Endothelial cell of umbilical vein (primary cell): ENCODE measurements around the gene MFSD6L. TPM values are rescaled to one million over a fixed set of nuclear protein-coding genes. Genes with fewer than 3 reads are reported as not detected.

Experiments used
- BruUV-seq: library from RNA; stranded (reverse); fragments of 400-500 nt; replicated peaks from 2 replicates; lab custom pipeline; 2021; lab: Mats Ljungman, UMichigan
- CTCF ChIA-PET: fragments of 300-600, 350-600 bp; sonication (Branson Sonifier 250); formaldehyde crosslinking; loops from one replicate; lab custom pipeline; 2021; ENCODE audit warnings: antibody characterized with exemption, inconsistent platforms; lab: Charles Lee
- POLR2A ChIA-PET: fragments of 300-600, 350-600 bp; sonication (Branson Sonifier 250); formaldehyde crosslinking; loops from one replicate; lab custom pipeline; 2021; ENCODE audit warnings: antibody characterized with exemption, inconsistent platforms; lab: Charles Lee
- DNase-seq: peaks from one replicate; pipeline ENCODE4 v3.0.0-alpha.2; 2011; ENCODE audit warnings: low read depth, low spot score
- FAIRE-seq: peaks from 2 replicates; lab custom pipeline; 2011; peaks lifted over from hg19 to GRCh38; lab: Jason Lieb, UNC
- H2AFZ ChIP-seq: 2 replicates; pipeline ENCODE4 v1.6.0; 2012; ENCODE audit warnings: low read depth, low read length, control low read depth, inconsistent platforms
- H3K27ac ChIP-seq: 2 replicates; pipeline ENCODE4 v1.5.1; 2011; ENCODE audit warnings: low read depth, mild to moderate bottlenecking, control low read depth, low read length, moderate library complexity; ENCODE audit not compliant: insufficient read depth
- H3K27me3 ChIP-seq, 2 experiments: 2 replicates each; pipeline versions ENCODE4 v1.6.0 to v1.6.1; 2011; ENCODE audit warnings: low read length in 2 of 2, mixed read lengths in 1 of 2; ENCODE audit not compliant: control insufficient read depth in 2 of 2, insufficient read depth in 2 of 2
- H3K36me3 ChIP-seq, 2 experiments: 2 replicates in 1 of 2; 3 replicates in 1 of 2; pipeline ENCODE4 v1.5.1; 2011; ENCODE audit warnings: low read length in 2 of 2, mild to moderate bottlenecking in 1 of 2, moderate library complexity in 1 of 2; ENCODE audit not compliant: control insufficient read depth in 2 of 2, insufficient read depth in 2 of 2; ENCODE audit errors: extremely low read depth in 1 of 2
- H3K4me1 ChIP-seq: 3 replicates; pipeline ENCODE4 v1.5.1; 2011; ENCODE audit warnings: mild to moderate bottlenecking, low read length; ENCODE audit not compliant: control insufficient read depth, insufficient read depth; ENCODE audit errors: extremely low read depth
- H3K4me2 ChIP-seq: 2 replicates; pipeline ENCODE4 v1.6.1; 2011; ENCODE audit warnings: low read length, control low read depth, mixed read lengths; ENCODE audit not compliant: insufficient read depth
- H3K4me3 ChIP-seq, 3 experiments: fragments of 200-600 bp in 1 of 3; sonication (generic), shearing (Covaris generic) in 1 of 3; replicated peaks in 1 of 3; 2 replicates each; pipeline ENCODE4 v1.5.1; 2011 to 2016; ENCODE audit warnings: control low read depth in 3 of 3, low read length in 3 of 3, mild to moderate bottlenecking in 2 of 3, inconsistent platforms in 1 of 3, low read depth in 1 of 3, moderate library complexity in 1 of 3; ENCODE audit not compliant: insufficient read depth in 1 of 3
- H3K79me2 ChIP-seq: 2 replicates; pipeline ENCODE4 v1.6.0; 2012; ENCODE audit warnings: low read length, inconsistent platforms; ENCODE audit not compliant: control insufficient read depth, insufficient read depth
- H3K9ac ChIP-seq: replicated peaks from 2 replicates; pipeline ENCODE3; 2011; ENCODE audit warnings: low read length, control low read depth; ENCODE audit not compliant: insufficient read depth; ENCODE audit errors: extremely low read depth
- H3K9me1 ChIP-seq: replicated peaks from 3 replicates; pipeline ENCODE4 v1.6.0; 2011; ENCODE audit warnings: mild to moderate bottlenecking, low read length; ENCODE audit not compliant: control insufficient read depth, insufficient read depth; ENCODE audit errors: extremely low read depth
- H3K9me3 ChIP-seq: replicated peaks from 2 replicates; pipeline ENCODE4 v1.5.1; 2012; ENCODE audit warnings: low read length, inconsistent platforms; ENCODE audit not compliant: control insufficient read depth, insufficient read depth
- H4K20me1 ChIP-seq: replicated peaks from 2 replicates; pipeline ENCODE3; 2011; ENCODE audit warnings: mild to moderate bottlenecking, low read length; ENCODE audit not compliant: control insufficient read depth, insufficient read depth; ENCODE audit errors: extremely low read depth
- CTCF ChIP-seq, 2 donors: IDR thresholded peaks; 1 replicate in 1 of 2; 2 replicates in 1 of 2; pipeline ENCODE4 v1.5.1; 2011; ENCODE audit warnings: low read length in 2 of 2, mild to moderate bottlenecking in 2 of 2, moderate library complexity in 2 of 2, control low read depth in 1 of 2, inconsistent platforms in 1 of 2, low read depth in 1 of 2; ENCODE audit not compliant: insufficient read depth in 1 of 2; ENCODE audit errors: extremely low read depth in 1 of 2
- EZH2 ChIP-seq: IDR thresholded peaks from 2 replicates; pipeline ENCODE4 v1.6.1; 2012; ENCODE audit warnings: borderline replicate concordance, low read depth, mild to moderate bottlenecking, moderate library complexity, low read length, inconsistent platforms; ENCODE audit not compliant: severe bottlenecking
- FOS ChIP-seq: IDR thresholded peaks from 2 replicates; pipeline ENCODE4 v1.6.1; 2011; ENCODE audit warnings: mild to moderate bottlenecking, low read length, moderate library complexity, borderline replicate concordance; ENCODE audit not compliant: insufficient read depth
- GATA2 ChIP-seq: IDR thresholded peaks from 2 replicates; pipeline ENCODE4 v1.7.0; 2011; ENCODE audit warnings: low read depth, mild to moderate bottlenecking, moderate library complexity, mixed read lengths, low read length; ENCODE audit not compliant: insufficient read length, insufficient read depth
- JUN ChIP-seq: IDR thresholded peaks from 2 replicates; pipeline ENCODE4 v1.6.1; 2011; ENCODE audit warnings: borderline replicate concordance, low read depth; ENCODE audit not compliant: insufficient read length, insufficient read depth
- MAX ChIP-seq: IDR thresholded peaks from 2 replicates; pipeline ENCODE4 v1.6.1; 2011; ENCODE audit not compliant: insufficient read depth, insufficient read length
- MYC ChIP-seq: IDR thresholded peaks from one replicate; pipeline ENCODE4 v1.6.1; 2011; ENCODE audit warnings: mild to moderate bottlenecking, low read depth, low read length
- POLR2A ChIP-seq: IDR thresholded peaks from 2 replicates; pipeline ENCODE4 v1.6.1; 2012; ENCODE audit warnings: low read depth, mild to moderate bottlenecking, control low read depth, low read length
- POLR2AphosphoS5 ChIP-seq: IDR thresholded peaks from 2 replicates; pipeline ENCODE4 v1.6.1; 2012; ENCODE audit warnings: low read depth, mild to moderate bottlenecking, control low read depth, low read length, moderate library complexity; ENCODE audit not compliant: insufficient read depth
- dilution Hi-C: fragments of 300-500 bp; cut with MboI; formaldehyde crosslinking; loops from one replicate; pipeline ENCODE4 v1.15.0; 2019; ENCODE audit warnings: low sequenced_read_pairs; ENCODE audit not compliant: extremely low pct_ligation_motif_present
- intact Hi-C: fragments of 100-400 bp; cut with micrococcal nuclease; formaldehyde crosslinking; loops from one replicate; pipeline ENCODE4 v1.10.0; 2022
- polyA plus RNA-seq, 4 experiments: library from polyadenylated mRNA; depleted of rRNA in 3 of 4; stranded (reverse) in 3 of 4; unstranded in 1 of 4; fragments of >200 nt; gene quantifications; 2 replicates each; pipeline versions ENCODE4 v1.2.1 to v1.2.3, GENCODE V29; 2011 to 2012; ENCODE audit warnings: missing spikeins in 1 of 4
- total RNA-seq: library from RNA; stranded (reverse); gene quantifications from 2 replicates; pipeline ENCODE4 v1.2.3, GENCODE V29; 2021

MFSD6L gene
- total and polyA plus RNA-seq, 2 donors (not counting 3 experiments of a cell fraction or from before 2014, with no cell fraction given), result not detected

DNA sequence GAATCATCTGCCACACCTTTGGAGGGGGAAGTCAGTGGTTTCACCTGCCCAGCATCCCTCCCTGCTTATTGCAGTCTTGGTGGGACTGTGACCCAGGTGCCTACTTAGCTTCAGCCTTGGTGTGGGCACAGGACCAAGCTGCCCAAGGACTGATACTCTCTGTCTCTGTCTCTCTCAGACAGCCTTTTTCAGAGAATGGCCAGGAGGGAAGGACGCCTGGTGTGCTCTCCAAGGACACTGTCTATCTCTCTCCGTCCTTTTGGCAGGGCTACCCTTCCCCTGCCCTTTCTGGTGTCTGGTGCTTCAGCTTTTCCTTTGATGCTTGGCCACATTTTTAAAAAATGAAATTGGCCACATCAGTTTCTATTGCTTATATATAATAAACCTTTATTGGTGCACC is 48.7 kb upstream of the MFSD6L start:
- Histone ChIP-seq H3K79me2 (no peaks in the 10 kb centered on the region), H3K9ac (no peak overlapping the region), H3K4me1 (no peaks in the 10 kb centered on the region), H3K4me3 (no peak overlapping the region), H3K36me3 (no peaks in the 10 kb centered on the region), H3K9me1 (no peaks in the 10 kb centered on the region), H2AFZ (no peak overlapping the region), H3K27ac (no peak overlapping the region), H3K4me2 (no peak overlapping the region), H4K20me1 (no peaks in the 10 kb centered on the region), H3K27me3 (no peaks in the 10 kb centered on the region), H3K9me3 (no peaks in the 10 kb centered on the region)
- ChIA-PET POLR2A (no interaction called here), CTCF (no interaction called here)
- intact Hi-C loops, result no loop called here
- dilution Hi-C loops, result no loop called here
- no TSS peak for BruUV-seq
- FAIRE-seq (no peak), DNase-seq (no peak)
- no peak for TF ChIP-seq POLR2AphosphoS5
- TF ChIP-seq MAX, result no peak
- TF ChIP-seq JUN, result no peak
- no peak for TF ChIP-seq MYC
- no peak for TF ChIP-seq EZH2
- TF ChIP-seq FOS, result no peak
- TF ChIP-seq CTCF (IDR thresholded peaks at IDR 0.05; ENCODE audit: extremely low read depth in 1 of 2, insufficient read depth in 1 of 2, low read depth in 1 of 2, low read length in 2 of 2), result no peak
- no peak for TF ChIP-seq GATA2
- no peak for TF ChIP-seq POLR2A
